ENCODE results near the gene C13orf42. TPM values are rescaled to one million over a fixed set of nuclear protein-coding genes. Genes with fewer than 3 reads are reported as not detected.

C13orf42 gene
- total RNA-seq (2014; rRNA removed; shearing (Covaris generic)): not detected in 2 replicates
- polyA plus RNA-seq (2015; cell fraction: cytosol; rRNA removed): not detected in 2 replicates
- polyA plus RNA-seq (2015; cell fraction: nucleus; rRNA removed): not detected in 2 replicates

DNA sequence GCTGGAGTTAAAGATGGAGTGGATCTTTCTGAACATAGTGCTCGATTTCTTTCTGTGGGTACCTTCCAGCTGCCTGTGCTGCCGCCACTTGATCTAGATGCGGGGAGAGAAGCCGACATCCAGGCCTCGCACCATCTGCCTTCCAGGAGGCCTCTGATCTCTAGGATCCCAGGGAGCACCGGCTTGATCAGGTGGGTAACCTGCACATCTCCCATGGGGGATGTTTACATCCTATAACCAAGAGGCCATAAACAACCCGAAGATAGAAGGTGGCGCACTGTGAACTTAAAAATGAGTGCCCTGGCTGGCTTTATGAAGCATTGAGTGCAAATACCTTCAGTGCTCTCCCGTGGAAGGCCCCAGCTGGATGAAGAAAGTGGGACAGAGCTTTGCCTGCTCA, at the start of gene C13orf42:
TSS of gene C13orf42 (minus strand) at position 101 of the 400 bp plus-strand sequence. CDS start at position 36, 65 bp downstream.
- in situ Hi-C loops (cut with HindIII; ENCODE audit: low pct_unique_long_range_greater_than_20kb, low sequenced_read_pairs): no loop called here
- no peak for DNase-seq (ENCODE audit: low read depth, low spot score)

DNA sequence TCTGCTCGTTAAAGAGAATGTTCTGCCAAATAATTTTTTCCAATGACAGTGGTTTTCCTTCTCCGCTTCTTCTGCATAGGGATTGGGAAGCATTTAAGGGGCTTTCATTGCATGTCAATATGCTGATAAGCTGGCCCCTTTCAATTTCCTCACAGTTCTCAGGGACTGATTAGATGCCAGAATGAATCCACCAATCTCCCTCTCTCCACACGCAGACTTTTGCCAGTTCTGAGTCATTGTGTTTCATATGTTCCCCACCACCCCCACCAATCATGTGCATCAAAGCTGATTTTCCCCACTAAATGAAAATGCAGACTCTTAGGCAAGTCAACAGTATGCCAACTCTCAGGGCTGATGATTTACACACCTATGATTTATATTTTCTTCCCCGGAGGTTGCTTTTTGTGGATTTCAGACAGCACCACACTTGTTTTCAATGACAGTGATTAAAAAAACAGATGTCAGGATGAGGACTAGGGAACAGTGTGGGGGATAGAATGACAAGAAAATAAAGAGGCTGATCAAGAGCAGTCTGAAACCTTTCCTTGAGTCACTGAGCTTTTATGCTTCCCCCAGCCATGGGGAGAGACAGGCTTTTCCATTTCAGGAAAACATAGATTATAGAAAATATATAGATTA, 47.9 kb upstream of the C13orf42 start:
- in situ Hi-C loops (cut with HindIII; ENCODE audit: low pct_unique_long_range_greater_than_20kb, low sequenced_read_pairs): no loop called here
- no peak for DNase-seq (ENCODE audit: low read depth, low spot score)

DNA sequence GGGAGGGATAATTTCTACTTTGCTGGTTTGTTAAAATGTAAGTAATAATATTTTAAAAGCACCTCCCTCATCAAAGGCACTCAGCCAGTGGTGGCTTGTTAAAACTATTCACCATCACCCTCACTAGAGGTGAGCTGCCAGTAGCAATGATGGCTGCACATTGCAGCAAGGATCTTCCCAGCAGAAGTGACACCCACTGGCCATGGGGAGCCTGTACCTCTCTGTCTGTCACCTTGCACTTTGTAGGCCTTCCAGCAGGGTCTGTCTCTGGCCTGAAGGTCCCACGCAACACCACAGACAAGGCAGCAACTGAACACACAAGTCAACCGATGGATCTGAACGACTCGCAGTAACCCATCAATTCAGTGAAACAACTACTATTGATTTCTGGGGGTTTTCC, 47.3 kb upstream of the C13orf42 start:
- in situ Hi-C loops (cut with HindIII; ENCODE audit: low pct_unique_long_range_greater_than_20kb, low sequenced_read_pairs): no loop called here
- DNase-seq (ENCODE audit: low read depth, low spot score): no peak

DNA sequence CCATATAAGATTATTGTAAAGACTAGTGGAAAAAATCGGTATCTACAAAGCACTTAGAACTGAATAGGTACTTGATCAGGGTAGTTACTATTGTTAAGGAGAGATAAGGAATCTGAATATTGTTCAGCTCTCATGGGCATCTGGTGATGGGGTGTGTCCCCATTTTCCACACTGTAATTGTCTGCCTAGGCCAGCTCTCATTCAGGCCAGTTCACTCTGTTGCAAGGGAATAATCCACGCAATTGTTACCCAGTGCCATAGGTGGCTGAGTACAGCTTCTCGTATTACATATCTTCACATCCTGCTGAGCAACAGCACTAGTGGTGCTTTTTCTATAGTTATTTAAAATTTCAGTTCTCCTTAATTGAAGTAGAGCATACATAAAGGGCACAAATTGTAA, 45.6 kb upstream of the C13orf42 start:
- DNase-seq (ENCODE audit: low read depth, low spot score): no peak
- in situ Hi-C loops (cut with HindIII; ENCODE audit: low pct_unique_long_range_greater_than_20kb, low sequenced_read_pairs): no loop called here

DNA sequence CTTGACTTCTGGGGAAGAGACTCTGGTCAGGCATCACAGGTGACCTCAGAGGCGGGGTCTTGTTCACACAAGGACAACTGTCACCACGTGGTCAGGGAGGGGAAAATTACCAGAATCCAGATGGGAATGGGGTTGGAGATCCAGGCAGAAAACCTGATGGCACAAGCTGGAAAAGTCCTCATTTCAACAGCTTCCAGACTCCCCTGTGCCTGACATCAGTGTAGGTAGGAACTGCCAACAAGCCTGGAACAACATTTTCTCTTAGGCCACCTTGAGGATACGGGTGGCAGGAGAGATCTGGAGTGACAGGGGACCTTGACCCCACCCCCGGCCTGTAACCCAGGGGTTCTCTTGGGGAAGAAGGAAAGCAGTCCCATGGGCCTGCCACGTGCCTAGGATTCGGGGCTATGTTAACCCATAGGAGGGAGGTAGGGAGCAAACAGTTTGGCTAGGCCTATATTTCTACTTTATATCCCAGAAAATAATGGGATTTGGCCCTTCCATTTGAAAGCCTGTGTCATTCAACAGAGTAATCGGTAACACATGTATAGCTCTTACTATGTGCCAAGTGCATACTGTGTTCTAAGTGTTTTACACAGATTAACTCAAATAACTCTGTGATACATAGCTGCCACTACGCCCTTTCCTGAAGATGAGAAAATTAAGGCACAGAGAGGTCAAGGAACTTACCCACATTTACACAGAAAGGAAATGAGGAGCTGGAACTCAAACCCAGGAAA, 44.9 kb upstream of the C13orf42 start:
- in situ Hi-C loops (cut with HindIII; ENCODE audit: low pct_unique_long_range_greater_than_20kb, low sequenced_read_pairs): no loop called here
- no peak for DNase-seq (ENCODE audit: low read depth, low spot score)

DNA sequence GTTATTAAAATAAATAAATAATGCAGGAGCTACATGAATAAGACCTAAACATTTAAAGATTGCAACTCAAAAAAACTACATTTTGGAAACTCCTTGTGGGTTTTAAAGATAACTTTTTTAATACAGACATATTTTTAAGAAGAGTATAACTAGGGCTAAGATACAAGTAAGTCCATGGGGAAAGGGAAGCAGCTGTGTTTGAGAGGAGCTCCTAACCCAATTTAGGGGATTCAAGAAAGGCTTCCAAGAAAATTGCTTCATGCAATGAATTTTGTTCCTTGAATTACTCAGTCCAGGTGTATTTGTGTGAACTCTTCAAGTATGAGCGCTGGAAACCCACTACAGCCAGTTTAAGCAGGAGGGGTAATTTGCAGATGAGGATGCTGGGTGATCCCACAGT, 44.1 kb upstream of the C13orf42 start:
- no peak for DNase-seq (ENCODE audit: low read depth, low spot score)
- in situ Hi-C loops (cut with HindIII; ENCODE audit: low pct_unique_long_range_greater_than_20kb, low sequenced_read_pairs): no loop called here

DNA sequence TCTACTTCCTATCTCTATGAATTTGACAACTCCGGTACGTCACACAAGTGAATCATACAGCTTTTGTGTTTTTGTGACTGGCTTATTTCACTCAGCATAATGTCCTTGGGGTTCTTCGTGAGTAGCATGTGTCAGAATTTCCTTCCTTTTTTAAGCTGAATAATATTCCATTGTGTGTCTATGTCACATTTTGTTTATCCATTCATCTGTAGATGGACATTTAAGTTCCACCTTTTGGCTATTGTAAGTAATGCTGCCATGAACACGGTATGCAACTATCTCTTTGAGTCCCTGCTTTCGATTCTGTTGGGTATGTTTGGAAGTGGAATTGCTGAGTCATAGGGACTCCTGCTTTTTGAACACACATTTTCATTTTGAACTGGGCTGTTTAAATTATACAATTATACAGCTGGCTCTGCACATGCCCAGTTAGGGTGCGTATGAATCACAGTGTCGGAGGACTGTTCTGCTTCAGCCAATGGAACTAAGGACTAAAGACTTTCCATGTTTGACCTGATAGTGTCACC, 43.0 kb upstream of the C13orf42 start:
- in situ Hi-C loops (cut with HindIII; ENCODE audit: low pct_unique_long_range_greater_than_20kb, low sequenced_read_pairs): no loop called here
- no peak for DNase-seq (ENCODE audit: low read depth, low spot score)

DNA sequence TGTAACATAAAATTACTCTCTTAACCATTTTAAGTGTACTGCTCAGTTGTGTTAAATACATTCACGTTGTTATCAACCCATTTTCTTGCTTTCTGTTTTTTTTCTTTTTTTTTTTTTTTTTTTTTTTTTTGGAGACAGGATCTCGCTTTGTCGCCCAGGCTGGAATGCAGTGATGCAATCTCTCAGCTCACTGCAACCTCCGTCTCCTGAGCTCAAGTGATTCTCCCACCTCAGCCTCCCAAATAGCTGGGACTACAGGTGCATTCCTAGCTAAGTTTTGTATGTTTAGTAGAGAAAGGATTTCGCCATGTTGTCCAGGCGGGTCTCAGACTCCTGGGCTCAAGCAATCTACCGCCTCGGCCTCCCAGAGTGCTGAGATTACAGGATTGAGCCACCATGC, 42.5 kb upstream of the C13orf42 start:
- in situ Hi-C loops (cut with HindIII; ENCODE audit: low pct_unique_long_range_greater_than_20kb, low sequenced_read_pairs): no loop called here
- no peak for DNase-seq (ENCODE audit: low read depth, low spot score)

DNA sequence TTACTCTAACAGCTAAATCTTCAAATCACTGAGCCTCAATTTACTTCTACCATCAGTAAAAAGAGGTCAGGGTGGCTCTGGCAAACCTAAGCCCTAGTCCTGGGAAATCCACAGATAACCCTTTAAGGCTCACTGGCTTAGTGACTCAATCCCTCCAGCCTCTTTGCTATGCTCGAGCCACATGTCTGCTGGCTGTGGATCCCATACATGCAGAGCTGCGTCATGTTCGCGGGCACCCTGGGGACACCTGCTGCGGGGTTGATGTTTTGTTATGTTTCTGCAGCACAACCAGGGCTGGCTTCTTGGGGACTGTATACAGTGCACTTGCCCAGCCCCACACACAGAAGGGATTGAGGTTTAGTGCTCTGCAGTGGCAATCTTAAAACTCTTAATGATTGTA, 41.6 kb upstream of the C13orf42 start:
- in situ Hi-C loops (cut with HindIII; ENCODE audit: low pct_unique_long_range_greater_than_20kb, low sequenced_read_pairs): no loop called here
- no peak for DNase-seq (ENCODE audit: low read depth, low spot score)

DNA sequence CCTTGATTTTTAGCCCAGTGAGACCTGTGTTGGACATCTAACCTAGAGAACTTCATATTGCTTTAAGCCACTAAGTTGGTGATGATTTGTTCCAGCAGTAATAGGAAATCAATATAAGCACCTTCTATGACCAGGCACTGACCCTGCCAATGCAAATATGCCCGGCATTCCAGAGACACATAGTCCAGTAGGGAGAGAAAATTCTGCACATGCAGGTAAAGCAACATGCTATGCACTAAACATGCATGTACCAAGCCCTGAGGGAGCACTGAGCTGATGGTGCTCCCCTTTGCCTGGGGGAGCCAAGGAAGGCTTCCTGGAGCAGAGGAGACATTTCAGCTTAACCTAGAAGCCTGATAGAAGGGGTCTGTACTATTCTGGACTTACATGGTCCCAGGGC, 40.4 kb upstream of the C13orf42 start:
- in situ Hi-C loops (cut with HindIII; ENCODE audit: low pct_unique_long_range_greater_than_20kb, low sequenced_read_pairs): no loop called here
- no peak for DNase-seq (ENCODE audit: low read depth, low spot score)

DNA sequence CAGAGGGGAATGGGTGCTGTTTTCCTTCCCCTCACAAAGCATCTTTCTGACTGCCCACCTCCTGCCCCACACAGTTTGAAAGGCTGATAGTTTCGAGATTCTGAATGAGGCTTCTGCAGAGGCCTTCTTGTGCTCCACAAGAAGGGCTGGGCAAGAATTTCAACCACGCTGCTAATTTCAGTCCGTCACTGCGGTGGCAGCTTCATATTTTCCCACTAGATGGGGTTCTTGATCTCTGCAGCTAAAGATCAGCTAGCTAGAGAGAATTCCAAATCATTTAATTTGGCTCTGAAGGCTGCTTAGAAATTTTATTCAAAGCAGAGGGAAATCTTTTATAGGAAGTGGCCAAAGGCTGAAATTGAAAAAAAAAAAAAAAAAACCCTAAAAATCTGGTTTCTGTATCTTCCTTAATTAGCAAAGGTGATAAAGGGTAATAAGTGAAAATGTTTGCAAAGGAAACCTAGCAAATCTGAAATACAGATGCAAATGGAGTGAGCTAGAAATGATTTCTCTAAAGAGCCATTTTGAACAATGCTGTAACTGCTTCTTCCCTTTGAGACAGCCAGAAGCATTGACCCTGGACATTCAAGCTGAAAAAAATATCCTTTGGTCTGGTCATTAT, 38.0 kb upstream of the C13orf42 start:
- peak; percentile 72 for DNase-seq (ENCODE audit: low read depth, low spot score)
- in situ Hi-C loops (cut with HindIII; ENCODE audit: low pct_unique_long_range_greater_than_20kb, low sequenced_read_pairs): no loop called here

DNA sequence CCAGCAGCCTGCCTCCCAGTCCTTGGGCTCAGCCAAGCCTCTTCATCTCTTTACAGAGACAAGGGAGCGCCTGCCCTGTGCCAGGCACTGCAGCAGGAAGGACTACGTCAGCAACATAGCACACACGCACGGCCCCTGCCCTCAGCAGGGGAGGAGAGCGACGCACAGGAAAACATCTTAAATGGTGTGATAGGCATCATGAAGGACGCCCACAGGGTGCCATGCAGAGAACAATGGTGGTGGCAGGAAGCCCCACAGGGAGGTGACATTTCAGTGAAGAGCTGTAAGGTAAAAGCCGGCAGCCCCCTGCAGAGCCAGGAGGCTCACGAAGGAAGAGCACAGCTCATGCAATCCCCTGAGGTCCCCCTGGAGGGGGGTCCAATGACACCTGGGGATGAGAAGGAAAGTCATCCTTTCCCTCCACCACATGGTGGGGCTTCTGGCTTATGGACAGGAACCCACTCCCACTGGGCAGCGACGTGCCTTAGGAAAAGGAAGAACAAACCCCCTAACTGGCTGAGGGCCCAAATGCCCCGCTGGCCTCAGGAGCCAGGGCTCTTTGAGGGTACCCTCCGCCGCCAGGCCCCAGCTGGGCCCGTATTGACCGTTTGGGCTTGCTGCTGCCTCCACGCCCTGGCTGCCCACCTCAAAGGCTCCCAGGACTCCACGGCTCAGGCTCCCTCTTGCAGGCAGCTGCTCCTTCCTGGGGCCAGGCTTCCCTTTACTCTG, 37.3 kb upstream of the C13orf42 start:
- DNase-seq (ENCODE audit: low read depth, low spot score): no peak
- in situ Hi-C loops (cut with HindIII; ENCODE audit: low pct_unique_long_range_greater_than_20kb, low sequenced_read_pairs): no loop called here

DNA sequence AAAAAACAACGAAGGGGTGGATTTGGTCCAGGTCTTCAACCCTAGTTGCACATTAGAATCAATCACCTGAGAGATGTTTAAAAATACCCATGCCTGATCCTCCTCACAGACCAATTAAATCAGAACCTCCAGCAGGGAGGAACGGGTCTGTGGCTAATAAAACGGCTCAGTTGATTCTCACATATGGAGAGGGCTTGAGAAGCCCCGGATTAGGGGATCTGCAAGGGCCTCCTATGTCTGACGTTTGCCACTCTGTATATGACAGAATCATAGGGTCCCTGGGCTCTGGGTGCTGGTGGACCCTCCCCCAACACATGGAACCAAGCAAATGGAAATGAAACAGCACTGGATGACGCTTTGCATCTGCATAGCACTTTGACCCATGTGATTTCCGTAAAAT, 36.7 kb upstream of the C13orf42 start:
- DNase-seq (ENCODE audit: low read depth, low spot score): no peak
- in situ Hi-C loops (cut with HindIII; ENCODE audit: low pct_unique_long_range_greater_than_20kb, low sequenced_read_pairs): no loop called here

DNA sequence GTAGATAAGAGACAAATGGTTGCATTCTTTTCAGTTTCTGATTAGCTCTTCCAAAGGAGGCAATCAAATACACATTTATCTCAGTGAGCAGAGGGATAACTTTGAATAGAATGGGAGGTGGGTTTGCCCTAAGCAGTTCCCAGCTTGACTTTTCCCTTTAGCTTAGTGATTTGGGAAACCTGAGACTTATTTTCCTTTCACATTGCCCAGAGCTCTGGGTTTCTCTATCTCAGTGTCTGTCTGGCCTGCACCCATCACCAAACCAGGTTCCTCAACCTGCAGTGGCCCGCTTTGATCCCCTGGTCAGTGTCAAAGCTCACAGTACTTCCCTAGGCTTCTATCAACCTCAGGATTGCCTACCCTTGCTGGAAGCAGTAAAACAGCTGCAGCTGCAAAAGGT, 35.6 kb upstream of the C13orf42 start:
- no peak for DNase-seq (ENCODE audit: low read depth, low spot score)
- in situ Hi-C loops (cut with HindIII; ENCODE audit: low pct_unique_long_range_greater_than_20kb, low sequenced_read_pairs): no loop called here

DNA sequence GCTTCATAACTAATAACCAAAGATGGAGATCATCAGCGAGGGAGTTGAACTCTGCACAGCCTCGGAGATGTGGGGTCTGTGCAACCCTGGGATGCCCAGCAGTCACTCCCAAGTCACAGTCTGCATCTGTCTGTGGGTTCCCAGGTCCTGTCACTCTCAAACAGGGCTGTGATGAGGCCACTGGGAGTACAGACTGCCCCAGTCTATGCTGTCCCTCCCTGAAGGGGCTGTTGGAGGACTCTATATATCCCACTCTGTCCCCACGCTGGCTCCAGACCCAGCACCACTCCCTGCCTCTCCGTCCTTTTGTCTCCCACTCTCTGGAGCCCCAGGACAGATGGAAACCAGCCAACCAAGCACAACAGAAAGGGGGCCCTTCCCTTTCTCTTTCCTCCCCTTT, 26.2 kb upstream of the C13orf42 start:
- DNase-seq (ENCODE audit: low read depth, low spot score): no peak
- in situ Hi-C loops (cut with HindIII; ENCODE audit: low pct_unique_long_range_greater_than_20kb, low sequenced_read_pairs): no loop called here

DNA sequence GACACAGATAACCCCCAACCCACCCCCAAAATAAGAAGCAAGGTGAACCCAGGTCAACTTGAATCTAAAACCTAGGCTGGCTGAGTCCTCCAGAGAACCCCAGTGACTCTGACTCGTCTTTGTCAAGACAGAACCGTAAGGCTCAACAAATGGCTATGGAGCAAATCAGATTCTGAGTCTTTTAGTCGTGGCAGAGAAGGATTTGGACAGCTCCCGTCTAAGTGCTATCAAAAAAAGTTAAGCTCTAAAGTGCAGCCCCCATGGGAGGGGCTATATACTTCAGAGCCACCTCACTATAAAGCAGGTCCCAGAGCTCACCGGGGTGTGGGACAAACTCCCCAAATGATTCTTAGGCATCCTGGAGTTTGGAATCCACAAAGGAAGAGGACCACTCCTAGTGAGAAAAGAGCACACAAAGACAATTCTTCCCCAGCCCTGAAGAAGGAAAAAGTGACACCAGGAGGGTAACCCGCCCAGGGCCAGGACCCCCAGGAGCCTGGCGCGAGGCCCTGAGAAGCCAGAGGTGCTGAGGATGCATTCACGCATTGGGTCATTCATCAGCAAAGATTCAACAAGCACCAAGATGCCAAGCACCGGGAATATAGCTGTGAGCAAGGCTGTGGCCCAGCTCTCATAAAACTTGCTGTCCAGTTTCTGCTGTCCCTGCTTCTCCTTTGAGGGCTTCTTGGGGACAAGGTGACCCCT, 25.4 kb upstream of the C13orf42 start:
- in situ Hi-C loops (cut with HindIII; ENCODE audit: low pct_unique_long_range_greater_than_20kb, low sequenced_read_pairs): no loop called here

DNA sequence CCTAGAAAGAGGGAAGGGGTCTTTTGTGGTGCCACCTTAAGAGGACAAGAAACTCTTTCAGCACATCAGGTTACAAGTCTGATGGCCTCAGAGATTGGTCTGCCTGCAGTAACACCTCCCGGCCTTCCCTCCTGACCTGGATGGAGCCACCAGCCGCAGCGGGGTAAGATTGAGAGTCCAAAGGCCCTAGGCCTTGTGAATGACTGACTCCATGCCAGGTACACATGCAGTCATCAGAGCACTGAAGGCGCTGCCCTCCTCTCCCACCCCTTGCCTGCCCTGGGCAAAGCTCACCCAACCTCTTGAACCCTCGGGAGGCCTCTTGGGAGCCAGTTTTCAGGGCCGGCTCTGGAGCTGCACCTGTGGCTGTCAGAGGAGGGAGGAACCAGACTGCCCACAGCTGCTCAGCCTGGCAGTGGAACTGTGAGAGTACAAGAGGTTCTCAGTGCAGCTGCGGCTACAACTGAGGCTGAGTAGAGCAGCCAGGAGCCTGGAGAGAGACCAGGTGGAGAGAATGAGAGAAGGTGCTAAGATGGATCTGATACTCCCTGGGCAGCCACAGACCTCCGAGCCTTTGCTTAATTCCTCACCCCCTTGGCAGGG, 23.8 kb upstream of the C13orf42 start:
- in situ Hi-C loops (cut with HindIII; ENCODE audit: low pct_unique_long_range_greater_than_20kb, low sequenced_read_pairs): no loop called here

More for the DNA sequence above, 25.4 kb upstream of the C13orf42 start:
- no peak for DNase-seq (ENCODE audit: low read depth, low spot score)

More for the DNA sequence above, 23.8 kb upstream of the C13orf42 start:
- no peak for DNase-seq (ENCODE audit: low read depth, low spot score)

All from SK-MEL-5 (cell line).